ENCODE results near the gene CDC6. TPM values are rescaled to one million over a fixed set of nuclear protein-coding genes. Genes with fewer than 3 reads are reported as not detected.

CDC6 gene
- total RNA-seq, 2 experiments from 2014 or later, result 95.6 to 95.7 TPM

GRCh38 chr17:40350689-40351358 is 63.1 kb downstream of the CDC6 start:
- H3K9me3 Mint-ChIP-seq, result no peaks in the 10 kb centered on the region
- no peak for DNase-seq
- no peaks in the 10 kb centered on the region for H3K27me3 Mint-ChIP-seq
- no peak overlapping the region for H3K27ac Mint-ChIP-seq
- CTCF ChIA-PET, result interaction anchor here (1.0 to 9.9 kb wide), 3 partner anchors 10 to 45 kb away, joined by 3 to 241 read pairs (median 5); partner anchors contain the start of gene RARA
- intact Hi-C loops (cut with micrococcal nuclease), result no loop called here
- POLR2A ChIA-PET, result no interaction called here
- no peak overlapping the region for H3K4me3 Mint-ChIP-seq
- peaks cover 26% of the 10 kb centered on the region for H3K4me1 Mint-ChIP-seq (ENCODE audit: low read depth)
- H3K36me3 Mint-ChIP-seq, result peaks cover 21% of the 10 kb centered on the region

DNA sequence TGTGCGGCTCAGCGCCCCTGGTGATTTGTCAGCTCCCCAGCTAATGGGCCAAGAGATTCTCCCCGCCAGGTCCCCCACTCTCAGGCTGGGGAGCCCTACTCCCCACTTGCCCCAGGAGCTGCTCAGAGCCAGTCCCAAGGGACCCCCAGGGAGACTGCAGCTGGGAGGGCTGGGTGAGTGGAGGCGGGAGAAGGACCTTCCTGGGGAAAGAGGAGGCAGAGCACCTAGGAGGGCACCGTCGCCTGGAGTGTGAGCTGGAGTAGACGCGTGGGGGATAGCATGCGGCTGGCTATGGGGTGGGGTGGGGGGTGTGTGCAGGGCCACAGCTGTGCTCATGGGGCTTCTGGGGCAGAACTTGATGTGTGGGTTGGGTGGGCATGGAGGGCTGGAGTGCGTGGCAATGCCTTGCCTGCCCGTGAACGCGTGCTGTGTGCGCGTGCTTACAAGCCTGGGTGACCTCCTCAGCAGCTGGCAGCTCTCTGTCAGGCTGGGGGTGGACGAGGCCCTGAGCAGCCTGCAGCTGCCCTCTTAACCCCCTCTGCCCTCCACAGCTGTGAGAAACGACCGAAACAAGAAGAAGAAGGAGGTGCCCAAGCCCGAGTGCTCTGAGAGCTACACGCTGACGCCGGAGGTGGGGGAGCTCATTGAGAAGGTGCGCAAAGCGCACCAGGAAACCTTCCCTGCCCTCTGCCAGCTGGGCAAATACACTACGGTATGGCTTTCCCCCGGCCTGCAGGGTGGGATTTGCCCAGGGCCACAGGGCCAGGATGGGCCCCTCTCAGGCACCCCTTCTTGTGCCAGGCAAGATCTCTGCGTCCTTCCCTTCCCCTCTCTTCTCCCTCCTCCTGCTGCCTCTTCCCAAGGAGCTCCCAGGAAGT is 63.9 kb downstream of the CDC6 start:
- POLR2A ChIA-PET, result no interaction called here

GRCh38 chr17:40352237-40352778 is 64.6 kb downstream of the CDC6 start:
- Mint-ChIP-seq H3K36me3 (peaks cover 21% of the 10 kb centered on the region), H3K4me1 (ENCODE audit: low read depth) (peaks cover 14% of the 10 kb centered on the region), H3K27me3 (no peaks in the 10 kb centered on the region), H3K4me3 (no peak overlapping the region), H3K9me3 (no peaks in the 10 kb centered on the region), H3K27ac (peak overlapping the region; percentile 33)
- no peak for DNase-seq
- CTCF ChIA-PET, result interaction anchor here (1.3 to 9.9 kb wide), 4 partner anchors 47 to 183 kb away, joined by 3 to 241 read pairs (median 15); partner anchors contain the start of gene RARA
- POLR2A ChIA-PET, result no interaction called here
- intact Hi-C loops (cut with micrococcal nuclease), result no loop called here

More for the DNA sequence above, 63.9 kb downstream of the CDC6 start:
- peaks cover 21% of the 10 kb centered on the region for H3K36me3 Mint-ChIP-seq
- no peaks in the 10 kb centered on the region for H3K27me3 Mint-ChIP-seq
- H3K27ac Mint-ChIP-seq, result peak overlapping the region; percentile 26
- H3K4me3 Mint-ChIP-seq, result no peak overlapping the region
- no peaks in the 10 kb centered on the region for H3K9me3 Mint-ChIP-seq
- no peak for DNase-seq
- peaks cover 20% of the 10 kb centered on the region for H3K4me1 Mint-ChIP-seq (ENCODE audit: low read depth)
- intact Hi-C loops (cut with micrococcal nuclease), result no loop called here
- CTCF ChIA-PET, result interaction anchor here (1.0 to 9.9 kb wide), 5 partner anchors 10 to 183 kb away, joined by 3 to 241 read pairs (median 5); partner anchors contain the start of gene RARA

DNA sequence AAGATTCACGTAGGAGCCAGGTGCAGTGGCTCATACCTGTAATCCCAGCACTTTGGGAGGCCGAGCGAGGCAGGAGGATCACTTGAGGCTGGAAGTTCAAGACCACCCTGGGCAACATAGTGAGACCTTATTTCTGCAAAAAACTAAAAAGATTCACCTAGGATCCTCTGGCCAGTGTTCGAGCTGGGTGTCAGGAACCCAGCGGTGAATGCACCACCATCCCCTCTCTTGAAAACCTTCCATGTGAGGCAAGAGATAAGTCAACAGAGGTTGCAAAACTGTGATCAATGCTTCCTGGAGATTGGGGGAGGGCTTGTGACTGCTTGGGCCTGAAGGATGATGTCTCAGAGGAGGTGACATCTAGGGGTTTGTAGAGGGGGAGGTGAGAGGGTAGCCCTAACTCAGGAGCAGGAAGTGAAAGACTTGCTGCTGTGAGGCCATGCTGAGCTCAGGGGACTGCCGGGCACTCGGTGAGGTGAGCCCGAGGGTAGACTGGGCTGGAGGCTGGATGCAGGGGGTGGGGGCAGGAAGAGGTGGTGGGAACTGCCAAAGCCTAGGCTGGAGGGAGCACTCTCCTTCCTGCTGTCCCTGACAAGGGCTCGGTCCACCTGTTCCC is 65.2 kb downstream of the CDC6 start:
- ChIA-PET POLR2A (no interaction called here), CTCF (interaction anchor here (1.3 to 9.9 kb wide), 6 partner anchors 16 to 184 kb away, joined by 3 to 241 read pairs (median 15); partner anchors contain the start of gene RARA)
- no peaks in the 10 kb centered on the region for H3K27me3 Mint-ChIP-seq
- peaks cover 21% of the 10 kb centered on the region for H3K36me3 Mint-ChIP-seq
- intact Hi-C loops (cut with micrococcal nuclease), result no loop called here
- no peaks in the 10 kb centered on the region for H3K9me3 Mint-ChIP-seq
- H3K27ac Mint-ChIP-seq, result peak overlapping the region; percentile 33
- peak; percentile 23 for DNase-seq
- H3K4me1 Mint-ChIP-seq (ENCODE audit: low read depth), result peaks cover 14% of the 10 kb centered on the region
- H3K4me3 Mint-ChIP-seq, result no peak overlapping the region

Other genes starting within 250 kb of the CDC6 start
- 10 to 100 TPM; 89.2 to 99.9 TPM for gene MED24, start 233.5 kb upstream of the CDC6 start, total RNA-seq
- gene THRA, start 224.9 kb upstream of the CDC6 start, total RNA-seq, result 10 to 100 TPM; 12.5 to 13.4 TPM
- gene NR1D1, start 187.3 kb upstream of the CDC6 start, total RNA-seq, result 1 to 10 TPM; 6.7 to 7.3 TPM
- gene MSL1, start 165.9 kb upstream of the CDC6 start, total RNA-seq, result 10 to 100 TPM; 77.9 to 80.6 TPM
- gene CASC3, start 147.3 kb upstream of the CDC6 start, total RNA-seq, result 100 to 1,000 TPM in 1 of 2 experiments, 10 to 100 TPM in 1; 96.1 to 102 TPM
- gene RAPGEFL1, start 110.4 kb upstream of the CDC6 start, total RNA-seq, result 1 to 10 TPM; 4.9 to 6.1 TPM
- gene WIPF2, start 68.6 kb upstream of the CDC6 start, total RNA-seq, result 10 to 100 TPM; 19.0 to 20.6 TPM
- 10 to 100 TPM; 31.2 TPM for gene RARA, start 21.3 kb downstream of the CDC6 start, total RNA-seq
- under 1 TPM in 1 of 2 experiments, not detected in 1; 0.27 TPM for gene GJD3, start 76.9 kb downstream of the CDC6 start, total RNA-seq
- gene TOP2A, start 130.0 kb downstream of the CDC6 start, total RNA-seq, result 100 to 1,000 TPM; 301 to 311 TPM
- 10 to 100 TPM; 14.6 to 15.5 TPM for gene IGFBP4, start 155.6 kb downstream of the CDC6 start, total RNA-seq
- 10 to 100 TPM; 14.5 to 15.2 TPM for gene TNS4, start 213.7 kb downstream of the CDC6 start, total RNA-seq